ENCODE measurements around the gene KLK2.

GRCh38 chr19:50833802-50834167 is 39.5 kb upstream of the KLK2 start:
- no peak for TF ChIP-seq CTCF (IDR thresholded peaks at IDR 0.05)
- TF ChIP-seq POLR2A (IDR thresholded peaks at IDR 0.05) = no peak
- no peak for TF ChIP-seq POLR2AphosphoS5 (IDR thresholded peaks at IDR 0.05)
- no peak for TF ChIP-seq EP300 (IDR thresholded peaks at IDR 0.05; ENCODE audit: low read depth)

Measured in transverse colon (tissue), 4 donors.